Measurements from ENCODE around the gene MC1R.
A peak's percentile ranks its signal among the peaks of the same experiment; 100 is the strongest.
"Not testable (repeated sequence)": the region's sequence is repeated elsewhere in the genome, so short reads cannot be mapped to it uniquely, and the experiment has no call there.

Gene MC1R

GRCh38 chr16:89931964-89932363, 13.3 kb downstream of the MC1R start:
- H3K27me3 Mint-ChIP-seq (ENCODE audit: low read depth): no peaks in the 10 kb centered on the region

GRCh38 chr16:89934019-89934418, 15.4 kb downstream of the MC1R start:
- H3K4me1 Mint-ChIP-seq (ENCODE audit: low read depth); H3K4me3 Mint-ChIP-seq; H3K27ac Mint-ChIP-seq; H3K36me3 Mint-ChIP-seq (ENCODE audit: low read depth); H3K9me3 Mint-ChIP-seq; H3K27me3 Mint-ChIP-seq (ENCODE audit: low read depth): not testable (repeated sequence)

More at GRCh38 chr16:89931964-89932363, 13.3 kb downstream of the MC1R start:
- Mint-ChIP-seq H3K4me3 (no peak overlapping the region), H3K9me3 (no peaks in the 10 kb centered on the region), H3K27ac (no peak overlapping the region), H3K36me3 (ENCODE audit: low read depth) (no peaks in the 10 kb centered on the region), H3K4me1 (ENCODE audit: low read depth) (no peaks in the 10 kb centered on the region)

GRCh38 chr16:89934611-89935553, 16.2 kb downstream of the MC1R start:
- no peaks in the 10 kb centered on the region for H3K4me1 Mint-ChIP-seq (ENCODE audit: low read depth)
- no peaks in the 10 kb centered on the region for H3K36me3 Mint-ChIP-seq (ENCODE audit: low read depth)
- no peak overlapping the region for H3K4me3 Mint-ChIP-seq
- no peak overlapping the region for H3K27ac Mint-ChIP-seq
- no peaks in the 10 kb centered on the region for H3K27me3 Mint-ChIP-seq (ENCODE audit: low read depth)
- H3K9me3 Mint-ChIP-seq: no peaks in the 10 kb centered on the region

- not testable (repeated sequence) for H3K9me3 Mint-ChIP-seq; H3K27me3 Mint-ChIP-seq (ENCODE audit: low read depth)
These were observed 17.0 kb downstream of the MC1R start for GRCh38 chr16:89935620-89936019.

GRCh38 chr16:89936034-89936433, 17.4 kb downstream of the MC1R start:
- Mint-ChIP-seq H3K27me3 (ENCODE audit: low read depth) (no peaks in the 10 kb centered on the region), H3K36me3 (ENCODE audit: low read depth) (no peaks in the 10 kb centered on the region), H3K4me1 (ENCODE audit: low read depth) (no peaks in the 10 kb centered on the region), H3K27ac (no peak overlapping the region), H3K9me3 (no peaks in the 10 kb centered on the region), H3K4me3 (no peak overlapping the region)

More at GRCh38 chr16:89935620-89936019, 17.0 kb downstream of the MC1R start:
- not testable (repeated sequence) for H3K36me3 Mint-ChIP-seq (ENCODE audit: low read depth); H3K27ac Mint-ChIP-seq; H3K4me1 Mint-ChIP-seq (ENCODE audit: low read depth); H3K4me3 Mint-ChIP-seq

GRCh38 chr16:89936508-89936907, 17.8 kb downstream of the MC1R start:
- H3K27ac Mint-ChIP-seq: no peak overlapping the region
- no peaks in the 10 kb centered on the region for H3K9me3 Mint-ChIP-seq
- no peak overlapping the region for H3K4me3 Mint-ChIP-seq
- no peaks in the 10 kb centered on the region for H3K4me1 Mint-ChIP-seq (ENCODE audit: low read depth)
- H3K27me3 Mint-ChIP-seq (ENCODE audit: low read depth): no peaks in the 10 kb centered on the region
- H3K36me3 Mint-ChIP-seq (ENCODE audit: low read depth): no peaks in the 10 kb centered on the region

GRCh38 chr16:89936981-89937380, 18.3 kb downstream of the MC1R start:
- H3K36me3 Mint-ChIP-seq (ENCODE audit: low read depth): no peaks in the 10 kb centered on the region
- no peak overlapping the region for H3K27ac Mint-ChIP-seq
- H3K4me3 Mint-ChIP-seq: no peak overlapping the region
- H3K9me3 Mint-ChIP-seq: no peaks in the 10 kb centered on the region
- H3K27me3 Mint-ChIP-seq (ENCODE audit: low read depth): no peaks in the 10 kb centered on the region
- no peaks in the 10 kb centered on the region for H3K4me1 Mint-ChIP-seq (ENCODE audit: low read depth)

DNA sequence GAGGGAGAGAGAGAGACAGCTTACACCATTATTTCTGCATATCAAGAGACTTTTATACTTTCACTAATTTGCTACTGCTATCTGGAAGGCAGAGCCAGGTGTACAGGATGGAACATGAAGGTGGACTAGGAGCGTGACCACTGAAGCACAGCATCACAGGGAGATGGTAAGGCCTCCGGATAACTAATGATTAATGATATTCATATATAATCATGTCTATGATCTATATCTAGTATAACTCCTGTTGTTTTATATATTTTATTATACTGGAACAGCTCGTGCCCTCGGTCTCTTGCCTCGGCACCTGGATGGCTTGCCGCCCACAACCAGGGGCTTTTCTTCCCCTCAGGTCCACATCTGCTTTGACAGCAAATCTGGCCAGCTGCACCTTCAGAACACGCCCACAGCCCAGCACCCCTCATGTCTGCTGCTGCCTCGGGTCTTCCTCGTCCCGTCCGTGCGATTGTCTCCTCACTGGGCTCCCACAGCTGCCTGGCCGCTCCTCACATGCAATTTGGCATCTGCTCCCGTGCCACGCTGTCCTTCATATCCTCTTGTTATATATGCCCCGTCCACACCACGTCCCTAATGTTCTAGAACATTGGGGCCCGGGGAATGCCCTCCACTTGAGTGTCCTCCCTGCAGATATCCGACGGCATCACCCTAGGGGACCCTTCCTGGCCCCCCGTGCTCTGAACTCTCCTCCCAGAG, 19.7 kb downstream of the MC1R start:
- no peaks in the 10 kb centered on the region for H3K4me1 Mint-ChIP-seq (ENCODE audit: low read depth)
- no peaks in the 10 kb centered on the region for H3K36me3 Mint-ChIP-seq (ENCODE audit: low read depth)
- H3K4me3 Mint-ChIP-seq: no peak overlapping the region
- no peaks in the 10 kb centered on the region for H3K27me3 Mint-ChIP-seq (ENCODE audit: low read depth)
- no peaks in the 10 kb centered on the region for H3K9me3 Mint-ChIP-seq
- H3K27ac Mint-ChIP-seq: no peak overlapping the region

DNA sequence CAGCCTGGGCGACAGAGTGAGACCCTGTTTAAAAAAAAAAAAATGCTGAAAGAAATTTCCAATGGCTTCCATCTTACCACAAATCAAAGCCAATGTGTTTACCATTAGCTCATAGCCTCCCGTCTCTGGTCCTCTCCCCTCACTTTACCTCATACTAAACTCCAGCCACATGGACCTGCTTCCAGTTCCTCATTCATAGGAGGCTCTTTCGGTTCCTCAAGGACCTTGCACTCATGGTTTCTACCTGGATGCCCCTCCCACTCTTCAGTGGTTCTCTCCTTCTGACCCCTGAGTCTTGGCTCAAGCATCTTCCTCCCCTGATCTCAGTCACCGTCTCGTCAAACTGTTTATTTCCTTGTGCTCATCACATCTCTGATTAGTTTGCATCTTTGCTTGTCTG, 26.1 kb downstream of the MC1R start:
- Mint-ChIP-seq H3K36me3 (ENCODE audit: low read depth) (no peaks in the 10 kb centered on the region), H3K27me3 (ENCODE audit: low read depth) (peaks cover 31% of the 10 kb centered on the region), H3K27ac (no peak overlapping the region), H3K4me1 (ENCODE audit: low read depth) (peaks cover 8% of the 10 kb centered on the region), H3K9me3 (no peaks in the 10 kb centered on the region), H3K4me3 (no peak overlapping the region)

- H3K9me3 Mint-ChIP-seq: no peaks in the 10 kb centered on the region
- H3K4me3 Mint-ChIP-seq: no peak overlapping the region
These were observed 27.0 kb downstream of the MC1R start for GRCh38 chr16:89945654-89946053.

DNA sequence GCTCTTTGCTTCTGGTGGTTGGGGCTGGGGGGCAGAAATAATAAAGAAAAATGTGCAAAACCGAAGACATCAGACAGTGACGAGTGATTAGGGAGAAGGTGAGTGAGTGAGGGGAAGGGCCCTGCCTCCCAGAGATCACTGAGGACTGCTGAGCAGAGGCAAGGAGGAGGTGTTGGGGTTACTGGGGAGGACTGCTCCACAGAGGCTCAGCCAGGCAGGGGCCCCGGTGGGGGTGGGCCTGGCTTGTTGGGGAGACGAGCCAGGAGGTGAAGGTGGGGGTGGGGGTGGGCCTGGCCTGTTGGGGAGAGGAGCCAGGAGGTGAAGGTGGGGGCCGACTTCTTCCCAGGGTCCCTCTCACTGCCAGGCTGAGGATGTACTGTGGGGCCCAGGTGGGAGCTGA, 27.9 kb downstream of the MC1R start:
- Mint-ChIP-seq H3K36me3 (ENCODE audit: low read depth) (no peaks in the 10 kb centered on the region), H3K9me3 (no peaks in the 10 kb centered on the region), H3K27me3 (ENCODE audit: low read depth) (peaks cover 38% of the 10 kb centered on the region), H3K4me1 (ENCODE audit: low read depth) (peaks cover 13% of the 10 kb centered on the region), H3K4me3 (no peak overlapping the region), H3K27ac (no peak overlapping the region)

More at GRCh38 chr16:89945654-89946053, 27.0 kb downstream of the MC1R start:
- H3K27ac Mint-ChIP-seq: no peak overlapping the region
- peaks cover 38% of the 10 kb centered on the region for H3K27me3 Mint-ChIP-seq (ENCODE audit: low read depth)
- no peaks in the 10 kb centered on the region for H3K36me3 Mint-ChIP-seq (ENCODE audit: low read depth)
- peaks cover 13% of the 10 kb centered on the region for H3K4me1 Mint-ChIP-seq (ENCODE audit: low read depth)

GRCh38 chr16:89949121-89949742, 30.6 kb downstream of the MC1R start:
- no peaks in the 10 kb centered on the region for H3K36me3 Mint-ChIP-seq (ENCODE audit: low read depth)
- H3K27me3 Mint-ChIP-seq (ENCODE audit: low read depth): peaks cover 33% of the 10 kb centered on the region
- peaks cover 13% of the 10 kb centered on the region for H3K4me1 Mint-ChIP-seq (ENCODE audit: low read depth)
- no peaks in the 10 kb centered on the region for H3K9me3 Mint-ChIP-seq
- peak overlapping the region; percentile 81 for H3K4me3 Mint-ChIP-seq
- H3K27ac Mint-ChIP-seq: peak overlapping the region; percentile 45

- Mint-ChIP-seq H3K36me3 (ENCODE audit: low read depth) (no peaks in the 10 kb centered on the region), H3K4me1 (ENCODE audit: low read depth) (peaks cover 14% of the 10 kb centered on the region), H3K27ac (peak overlapping the region; percentile 45), H3K27me3 (ENCODE audit: low read depth) (peaks cover 31% of the 10 kb centered on the region), H3K9me3 (no peaks in the 10 kb centered on the region), H3K4me3 (peak overlapping the region; percentile 81)
These were observed 31.1 kb downstream of the MC1R start for GRCh38 chr16:89949756-89950155.

DNA sequence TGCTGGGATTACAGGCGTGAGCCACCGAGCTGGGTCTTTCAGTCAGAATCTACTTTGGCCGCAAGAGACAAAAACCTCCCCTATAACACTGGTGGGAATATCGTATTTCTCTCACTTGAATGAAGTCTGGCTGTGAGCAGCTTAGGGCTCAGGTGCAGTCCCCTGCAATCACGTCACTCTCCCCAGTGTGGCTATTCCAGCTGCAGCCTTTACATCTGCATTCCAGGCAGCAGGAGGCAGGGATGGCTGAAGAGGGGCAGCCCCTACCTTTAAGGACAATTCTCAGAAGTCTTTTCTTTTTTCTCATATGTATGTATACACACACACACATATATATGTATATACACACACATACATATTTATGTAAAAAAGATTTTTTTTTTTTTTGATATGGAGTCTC, 32.8 kb downstream of the MC1R start:
- H3K27ac Mint-ChIP-seq: no peak overlapping the region
- H3K36me3 Mint-ChIP-seq (ENCODE audit: low read depth): no peaks in the 10 kb centered on the region
- peaks cover 14% of the 10 kb centered on the region for H3K4me1 Mint-ChIP-seq (ENCODE audit: low read depth)
- H3K9me3 Mint-ChIP-seq: no peaks in the 10 kb centered on the region
- H3K27me3 Mint-ChIP-seq (ENCODE audit: low read depth): peaks cover 19% of the 10 kb centered on the region
- peak overlapping the region; percentile 31 for H3K4me3 Mint-ChIP-seq
